Breast epithelium (tissue), 4 donors: ENCODE measurements around the gene MEIS3. TPM values are rescaled to one million over a fixed set of nuclear protein-coding genes. Genes with fewer than 3 reads are reported as not detected.
A peak's percentile ranks its signal among the peaks of the same experiment; 100 is the strongest.

Experiments
- DNase-seq, 2 donors: peaks; one replicate each; pipeline ENCODE4 v3.0.0-alpha.2; 2019; ENCODE audit warnings: low spot score in 2 of 2
- H3K27ac ChIP-seq, 2 donors: fragments of 200-600 bp; sonication (generic) in 1 of 2; one replicate each; pipeline ENCODE4 v1.5.1; 2016 to 2019; ENCODE audit warnings: mild to moderate bottlenecking in 1 of 2
- H3K27me3 ChIP-seq, 2 donors: fragments of 200-600 bp; sonication (generic) in 1 of 2; one replicate each; pipeline versions ENCODE4 v1.5.1 to v1.6.0; 2017 to 2019; ENCODE audit warnings: control low read depth in 1 of 2, mild to moderate bottlenecking in 1 of 2
- H3K36me3 ChIP-seq: fragments of 200-600 bp; one replicate; pipeline ENCODE4 v1.5.1; 2019
- H3K4me1 ChIP-seq, 2 donors: fragments of 200-600 bp; sonication (generic); one replicate each; pipeline ENCODE4 v1.5.1; 2016 to 2019; ENCODE audit warnings: control low read depth in 1 of 2
- H3K4me3 ChIP-seq, 3 donors: fragments of 200-600 bp; sonication (generic); 1 replicate in 2 of 3; 2 replicates in 1 of 3; pipeline ENCODE4 v1.5.1; 2016 to 2019; ENCODE audit warnings: mild to moderate bottlenecking in 3 of 3, moderate library complexity in 2 of 3
- H3K9me3 ChIP-seq, 2 donors: fragments of 200-600 bp; sonication (generic) in 1 of 2; one replicate each; pipeline ENCODE4 v1.5.1; 2016 to 2019; ENCODE audit warnings: control low read depth in 1 of 2
- POLR2A ChIP-seq: fragments of 450-650 bp; IDR thresholded peaks from one replicate; pipeline ENCODE4 v1.6.1; 2016; ENCODE audit warnings: antibody characterized with exemption, mild to moderate bottlenecking, moderate library complexity
- POLR2AphosphoS5 ChIP-seq, 3 donors: sonication (generic); formaldehyde crosslinking; IDR thresholded peaks; one replicate each; pipeline ENCODE4 v1.6.1; 2017; ENCODE audit warnings: antibody characterized with exemption in 3 of 3
- intact Hi-C: fragments of 100-400 bp; cut with DNase I; formaldehyde crosslinking; loops from one replicate; pipeline ENCODE4 v1.15.1; 2023; ENCODE audit warnings: low total_unique reads
- total RNA-seq, 3 donors: library from RNA; depleted of rRNA; stranded (reverse); fragments of >200 nt; gene quantifications; one replicate each; pipeline ENCODE4 v1.1.0, GENCODE V29; 2016
- TF ChIP-seq, protein P1 (sequence below), 3 donors: fragments of 450-650 bp; IDR thresholded peaks; one replicate each; pipeline ENCODE4 v1.5.1; 2016 to 2017; ENCODE audit warnings: antibody characterized with exemption in 3 of 3, mild to moderate bottlenecking in 3 of 3, moderate library complexity in 3 of 3

The MEIS3 gene
- total RNA-seq, 3 donors from 2014 or later = 13.1 to 41.6 (median 17.1) TPM

DNA sequence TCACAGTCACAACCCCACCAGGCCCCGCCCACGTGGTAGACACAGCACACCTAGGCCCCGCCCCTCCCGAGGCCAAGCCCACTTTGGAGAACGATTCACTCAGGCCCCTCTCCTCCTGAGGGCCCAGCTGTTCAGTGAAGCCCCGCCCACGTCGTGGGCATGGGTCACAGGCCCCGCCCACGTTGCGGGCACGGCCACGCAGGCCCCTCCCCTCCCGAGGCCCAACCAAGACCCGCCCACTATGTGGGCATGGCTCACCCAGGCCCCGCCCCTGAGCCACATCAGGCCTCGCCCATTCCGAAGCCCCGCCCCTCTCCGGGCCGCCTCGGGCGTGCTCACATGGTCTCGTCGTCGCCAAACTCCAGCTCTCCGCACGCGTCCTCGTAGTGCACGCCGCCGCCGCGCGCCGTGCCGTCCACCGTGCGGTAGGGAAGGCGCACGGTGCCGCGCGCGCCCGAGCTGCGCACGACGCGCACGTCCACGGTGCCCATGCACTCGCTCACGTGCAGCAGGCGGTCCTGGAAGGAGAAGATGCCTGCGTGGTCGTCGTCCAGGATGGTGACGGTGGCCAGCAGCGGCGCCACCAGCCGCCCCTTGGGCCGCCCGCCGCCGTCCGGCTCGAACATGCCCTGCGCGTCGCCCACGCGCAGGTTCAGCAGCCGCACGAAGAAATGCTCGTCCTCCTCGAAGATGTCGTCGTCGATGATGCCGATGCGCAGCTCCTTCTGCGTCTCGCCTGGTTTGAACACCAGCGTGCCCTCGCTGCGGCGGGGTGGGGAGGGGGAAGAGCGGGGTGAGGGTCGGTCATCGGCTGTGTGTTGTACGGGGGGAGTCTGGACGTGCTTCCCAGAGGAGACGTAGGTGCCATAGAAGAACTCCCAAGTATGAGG lies 28.4 kb upstream of the MEIS3 start:
- peak in 1 of 2 donors; percentile 29 for DNase-seq
- H3K36me3 ChIP-seq = no peaks in the 10 kb centered on the region
- no peaks in the 10 kb centered on the region for H3K9me3 ChIP-seq
- H3K27me3 ChIP-seq = peaks cover 8 to 59% of the 10 kb centered on the region in 2 donors
- TF ChIP-seq, protein P1, sequence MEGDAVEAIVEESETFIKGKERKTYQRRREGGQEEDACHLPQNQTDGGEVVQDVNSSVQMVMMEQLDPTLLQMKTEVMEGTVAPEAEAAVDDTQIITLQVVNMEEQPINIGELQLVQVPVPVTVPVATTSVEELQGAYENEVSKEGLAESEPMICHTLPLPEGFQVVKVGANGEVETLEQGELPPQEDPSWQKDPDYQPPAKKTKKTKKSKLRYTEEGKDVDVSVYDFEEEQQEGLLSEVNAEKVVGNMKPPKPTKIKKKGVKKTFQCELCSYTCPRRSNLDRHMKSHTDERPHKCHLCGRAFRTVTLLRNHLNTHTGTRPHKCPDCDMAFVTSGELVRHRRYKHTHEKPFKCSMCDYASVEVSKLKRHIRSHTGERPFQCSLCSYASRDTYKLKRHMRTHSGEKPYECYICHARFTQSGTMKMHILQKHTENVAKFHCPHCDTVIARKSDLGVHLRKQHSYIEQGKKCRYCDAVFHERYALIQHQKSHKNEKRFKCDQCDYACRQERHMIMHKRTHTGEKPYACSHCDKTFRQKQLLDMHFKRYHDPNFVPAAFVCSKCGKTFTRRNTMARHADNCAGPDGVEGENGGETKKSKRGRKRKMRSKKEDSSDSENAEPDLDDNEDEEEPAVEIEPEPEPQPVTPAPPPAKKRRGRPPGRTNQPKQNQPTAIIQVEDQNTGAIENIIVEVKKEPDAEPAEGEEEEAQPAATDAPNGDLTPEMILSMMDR (IDR thresholded peaks at IDR 0.05) = no peak
- TF ChIP-seq POLR2AphosphoS5 (IDR thresholded peaks at IDR 0.05) = no peak
- TF ChIP-seq POLR2A = no peak
- no peak overlapping the region for H3K27ac ChIP-seq
- intact Hi-C loops = no loop called here
- H3K4me1 ChIP-seq = no peaks in the 10 kb centered on the region
- peak overlapping the region in 2 of 3 donors; percentile 29 to 64 for H3K4me3 ChIP-seq

- no peak for DNase-seq
- Histone ChIP-seq H3K27ac (no peak overlapping the region), H3K9me3 (no peaks in the 10 kb centered on the region), H3K4me3 (peak overlapping the region in 1 of 3 donors; percentile 64), H3K27me3 (peaks cover 8 to 68% of the 10 kb centered on the region in 2 donors), H3K4me1 (no peaks in the 10 kb centered on the region), H3K36me3 (no peaks in the 10 kb centered on the region)
- no peak for TF ChIP-seq POLR2A
- TF ChIP-seq, protein P1 (IDR thresholded peaks at IDR 0.05) = no peak
- TF ChIP-seq POLR2AphosphoS5 (IDR thresholded peaks at IDR 0.05) = no peak
- intact Hi-C loops = no loop called here
Measured at GRCh38 chr19:47446534-47447469, 27.5 kb upstream of the MEIS3 start.

- intact Hi-C loops = no loop called here
- Histone ChIP-seq H3K36me3 (no peaks in the 10 kb centered on the region), H3K27me3 (peaks cover 8 to 68% of the 10 kb centered on the region in 2 donors), H3K4me1 (no peaks in the 10 kb centered on the region), H3K9me3 (no peaks in the 10 kb centered on the region), H3K27ac (no peak overlapping the region), H3K4me3 (peak overlapping the region in 1 of 3 donors; percentile 43)
- DNase-seq = no peak
- TF ChIP-seq POLR2AphosphoS5 (IDR thresholded peaks at IDR 0.05) = no peak
- TF ChIP-seq, protein P1 (IDR thresholded peaks at IDR 0.05) = no peak
- no peak for TF ChIP-seq POLR2A
Measured at GRCh38 chr19:47445937-47446402, 26.6 kb upstream of the MEIS3 start.

- no peaks in the 10 kb centered on the region for H3K9me3 ChIP-seq
- intact Hi-C loops = no loop called here
- no peaks in the 10 kb centered on the region for H3K4me1 ChIP-seq
- no peak overlapping the region for H3K27ac ChIP-seq
- no peaks in the 10 kb centered on the region for H3K36me3 ChIP-seq
- no peak for TF ChIP-seq POLR2A
- no peak for TF ChIP-seq POLR2AphosphoS5 (IDR thresholded peaks at IDR 0.05)
- TF ChIP-seq, protein P1 (IDR thresholded peaks at IDR 0.05) = no peak
- H3K4me3 ChIP-seq = no peak overlapping the region
- no peak for DNase-seq
- H3K27me3 ChIP-seq = peaks cover 8 to 68% of the 10 kb centered on the region in 2 donors
Measured at GRCh38 chr19:47445527-47445926, 26.2 kb upstream of the MEIS3 start.
